Fibroblast of pulmonary artery (primary cell): ENCODE results near the gene OR6J1.
"Not testable (repeated sequence)": the region's sequence is repeated elsewhere in the genome, so short reads cannot be mapped to it uniquely, and the experiment has no call there.

ENCODE experiments used
- DNase-seq: peaks from one replicate; pipeline ENCODE4 v3.0.0-alpha.2; 2010; ENCODE audit warnings: low read depth
- H3K4me3 ChIP-seq: replicated peaks from 2 replicates; pipeline ENCODE4 v1.5.1; 2011; ENCODE audit warnings: low read depth, mild to moderate bottlenecking, control low read depth, low read length, moderate library complexity
- TF ChIP-seq, protein P1 (sequence below): IDR thresholded peaks from 2 replicates; pipeline ENCODE4 v1.5.1; 2011; ENCODE audit warnings: mild to moderate bottlenecking, control low read depth, low read length, inconsistent platforms; ENCODE audit errors: missing control alignments

OR6J1 gene

DNA sequence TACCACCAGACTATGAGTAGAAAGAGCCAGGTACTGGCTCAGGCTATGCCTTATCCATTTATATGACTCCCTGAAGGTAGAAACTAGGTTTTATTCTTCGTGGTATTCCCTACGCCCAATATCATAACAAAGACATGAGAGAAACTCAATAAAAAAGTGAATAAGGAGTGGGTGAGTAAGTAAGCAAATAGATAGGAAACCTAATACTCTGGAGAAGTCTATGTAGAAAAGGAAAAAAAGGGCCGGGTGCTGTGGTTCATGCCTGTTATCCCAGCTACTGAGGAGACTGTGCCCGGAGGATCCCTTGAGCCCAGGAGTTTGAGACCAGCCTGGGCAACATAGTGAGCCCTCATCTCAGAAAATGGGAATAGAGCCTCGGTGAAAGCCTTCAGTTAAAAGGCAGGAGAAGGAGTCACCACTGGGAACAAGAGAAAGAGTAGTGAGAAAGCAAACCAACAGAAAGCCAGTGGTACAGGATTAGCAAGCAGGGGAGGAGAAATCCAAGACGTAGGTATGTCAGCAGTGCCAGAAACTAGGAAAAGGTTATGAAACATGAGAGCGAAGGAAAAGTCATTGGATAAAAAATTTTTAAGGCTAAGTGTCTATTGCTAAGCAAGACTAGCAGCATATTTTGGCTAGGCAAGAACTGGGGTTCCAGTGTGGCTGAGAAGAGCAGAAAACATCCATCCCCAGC lies 6.0 kb upstream of the OR6J1 start:
- DNase-seq = no peak
- H3K4me3 ChIP-seq = no peak overlapping the region
- TF ChIP-seq, protein P1, sequence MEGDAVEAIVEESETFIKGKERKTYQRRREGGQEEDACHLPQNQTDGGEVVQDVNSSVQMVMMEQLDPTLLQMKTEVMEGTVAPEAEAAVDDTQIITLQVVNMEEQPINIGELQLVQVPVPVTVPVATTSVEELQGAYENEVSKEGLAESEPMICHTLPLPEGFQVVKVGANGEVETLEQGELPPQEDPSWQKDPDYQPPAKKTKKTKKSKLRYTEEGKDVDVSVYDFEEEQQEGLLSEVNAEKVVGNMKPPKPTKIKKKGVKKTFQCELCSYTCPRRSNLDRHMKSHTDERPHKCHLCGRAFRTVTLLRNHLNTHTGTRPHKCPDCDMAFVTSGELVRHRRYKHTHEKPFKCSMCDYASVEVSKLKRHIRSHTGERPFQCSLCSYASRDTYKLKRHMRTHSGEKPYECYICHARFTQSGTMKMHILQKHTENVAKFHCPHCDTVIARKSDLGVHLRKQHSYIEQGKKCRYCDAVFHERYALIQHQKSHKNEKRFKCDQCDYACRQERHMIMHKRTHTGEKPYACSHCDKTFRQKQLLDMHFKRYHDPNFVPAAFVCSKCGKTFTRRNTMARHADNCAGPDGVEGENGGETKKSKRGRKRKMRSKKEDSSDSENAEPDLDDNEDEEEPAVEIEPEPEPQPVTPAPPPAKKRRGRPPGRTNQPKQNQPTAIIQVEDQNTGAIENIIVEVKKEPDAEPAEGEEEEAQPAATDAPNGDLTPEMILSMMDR = no peak

DNA sequence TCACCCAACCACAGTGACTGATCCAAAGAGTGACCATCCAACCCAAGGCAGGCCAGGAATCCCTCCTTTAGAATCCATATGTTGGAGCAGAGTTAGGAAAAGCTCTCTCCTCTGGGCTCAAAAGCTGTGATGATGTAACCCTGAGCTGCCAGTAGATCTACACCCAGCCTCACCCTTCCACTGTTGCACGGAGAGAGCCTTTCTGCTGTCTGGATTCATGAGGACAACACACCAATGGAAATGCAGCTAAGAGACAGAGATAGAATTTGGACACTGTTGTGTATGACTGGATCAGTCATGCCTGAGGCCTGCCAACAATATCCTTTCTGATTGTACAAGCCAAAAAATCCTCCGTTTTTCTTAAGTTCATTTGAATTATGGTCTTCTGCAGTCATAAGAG lies 4.4 kb upstream of the OR6J1 start:
- TF ChIP-seq, protein P1 = no peak
- H3K4me3 ChIP-seq = no peak overlapping the region
- DNase-seq = peak; percentile 32

DNA sequence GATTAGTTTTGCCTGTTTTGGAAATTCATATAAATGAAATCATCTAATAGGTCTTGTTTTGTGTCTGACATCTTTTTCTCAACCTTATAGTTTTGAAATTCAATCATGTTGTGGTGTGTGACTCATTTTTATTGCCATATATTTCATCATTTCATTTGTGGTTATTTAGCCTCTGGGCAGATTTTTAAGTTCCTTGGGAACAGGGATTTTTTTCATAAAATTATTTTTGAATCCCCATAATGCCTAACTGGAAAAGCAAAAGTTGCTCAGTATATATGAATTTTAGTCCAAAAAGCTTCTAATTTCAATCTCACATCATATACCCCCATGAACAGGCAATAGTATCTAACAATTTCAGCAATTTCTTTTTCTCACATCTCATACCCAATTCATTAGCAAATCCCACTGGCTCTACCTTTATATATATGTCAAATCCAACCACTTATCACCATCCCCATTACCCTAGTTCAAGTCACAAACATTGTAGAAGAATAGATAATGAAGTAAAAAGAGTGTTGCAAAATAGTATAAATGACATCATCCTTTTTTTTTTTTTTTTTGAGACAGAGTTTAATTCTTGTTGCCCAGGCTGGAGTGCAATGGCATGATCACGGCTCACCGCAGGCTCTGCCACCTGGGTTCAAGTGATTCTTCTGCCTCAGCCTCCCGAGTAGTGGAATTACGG lies 2.6 kb upstream of the OR6J1 start:
- no peak overlapping the region for H3K4me3 ChIP-seq
- TF ChIP-seq, protein P1 = no peak
- DNase-seq = peak; percentile 78

DNA sequence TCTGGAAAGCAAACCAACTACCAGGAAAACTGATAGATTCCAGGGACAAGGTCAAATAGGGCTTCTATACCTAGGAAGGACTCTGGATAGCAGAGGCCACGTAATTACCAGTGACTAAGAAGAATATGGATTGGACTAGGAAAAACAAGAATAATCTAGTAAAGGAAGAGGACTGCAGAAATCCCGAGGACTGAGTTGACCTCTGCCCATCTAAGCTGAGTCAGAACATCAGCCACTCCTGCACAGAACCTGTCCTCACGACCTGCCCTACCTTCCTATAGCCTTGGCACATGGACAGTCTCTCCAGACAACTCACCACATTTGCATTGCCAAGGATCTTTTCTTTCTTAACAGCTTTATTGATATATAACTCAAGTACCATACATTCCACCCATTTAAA lies 2.3 kb downstream of the OR6J1 start:
- TF ChIP-seq, protein P1 = no peak
- DNase-seq = no peak
- H3K4me3 ChIP-seq = no peak overlapping the region

DNA sequence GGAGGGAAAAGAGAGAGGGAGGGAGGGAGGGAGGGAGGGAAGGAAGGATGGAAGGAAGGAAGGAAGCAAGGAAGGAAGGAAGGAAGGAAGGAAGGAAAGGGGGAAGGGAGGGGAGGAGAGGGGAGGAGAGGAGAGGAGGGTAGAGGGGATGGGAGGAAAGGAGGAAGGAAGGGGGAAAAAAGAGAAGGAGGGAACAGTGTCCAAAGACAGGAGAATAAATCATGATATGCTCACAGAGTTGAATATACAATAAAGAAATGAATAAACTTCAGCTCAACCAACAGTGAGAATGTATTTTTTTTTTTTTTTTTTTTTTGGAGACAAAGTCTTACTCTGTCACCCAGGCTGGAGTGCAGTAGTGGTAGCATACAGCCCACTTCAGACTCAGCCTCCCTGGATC lies 4.0 kb downstream of the OR6J1 start:
- no peak for DNase-seq
- H3K4me3 ChIP-seq = no peak overlapping the region
- TF ChIP-seq, protein P1 = no peak

DNA sequence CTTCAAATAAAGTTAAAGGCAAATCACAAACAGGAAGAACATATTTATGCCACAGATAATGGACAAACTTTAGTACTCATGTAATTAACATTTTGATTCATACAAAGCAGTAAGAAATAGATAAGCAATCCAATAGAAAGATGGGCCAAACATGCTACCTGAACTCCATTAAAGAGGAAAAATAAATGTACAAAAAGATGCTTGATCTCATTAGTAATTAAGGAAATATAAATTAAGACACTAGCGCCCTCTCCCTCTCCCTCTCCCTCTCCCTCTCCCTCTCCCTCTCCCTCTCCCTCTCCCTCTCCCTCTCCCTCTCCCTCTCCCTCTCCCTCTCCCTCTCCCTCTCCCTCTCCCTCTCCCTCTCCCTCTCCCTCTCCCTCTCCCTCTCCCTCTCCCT lies 8.2 kb downstream of the OR6J1 start:
- H3K4me3 ChIP-seq, DNase-seq: not testable (repeated sequence)

DNA sequence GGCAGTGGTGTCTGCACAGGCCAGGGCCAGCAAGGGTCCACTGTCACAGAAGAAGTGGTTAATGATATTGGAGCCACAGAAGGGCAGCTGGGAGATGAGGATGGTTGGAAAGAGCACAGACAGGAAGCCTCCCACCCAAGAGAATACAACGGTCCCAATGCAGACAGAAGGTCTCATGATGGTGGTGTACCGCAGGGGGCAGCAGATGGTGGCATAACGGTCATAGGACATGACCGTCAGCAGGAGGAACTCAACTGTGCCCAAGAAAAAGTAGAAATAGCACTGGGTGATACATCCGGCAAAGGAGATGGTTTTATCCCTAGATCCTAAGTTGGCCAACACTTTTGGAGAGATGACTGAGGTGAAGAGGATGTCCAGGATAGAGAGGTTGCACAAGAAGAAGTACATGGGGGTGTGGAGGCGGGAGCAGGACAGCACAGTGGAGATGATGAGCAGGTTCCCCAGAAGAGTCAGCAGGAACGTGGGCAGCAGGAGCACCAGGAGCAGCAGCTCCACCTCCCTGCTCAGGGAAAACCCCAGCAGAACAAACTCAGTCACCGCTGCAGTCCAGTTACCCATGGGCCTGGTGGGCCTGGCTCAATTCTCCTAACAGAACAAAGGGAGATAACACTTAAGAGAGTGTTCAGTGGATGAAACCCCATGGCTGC lies 9.8 kb downstream of the OR6J1 start:
- TF ChIP-seq, protein P1 = no peak
- DNase-seq = no peak
- no peak overlapping the region for H3K4me3 ChIP-seq
